Measurements from ENCODE around the gene PTPRQ. TPM values are rescaled to one million over a fixed set of nuclear protein-coding genes. Genes with fewer than 3 reads are reported as not detected.

The PTPRQ gene, protein sequence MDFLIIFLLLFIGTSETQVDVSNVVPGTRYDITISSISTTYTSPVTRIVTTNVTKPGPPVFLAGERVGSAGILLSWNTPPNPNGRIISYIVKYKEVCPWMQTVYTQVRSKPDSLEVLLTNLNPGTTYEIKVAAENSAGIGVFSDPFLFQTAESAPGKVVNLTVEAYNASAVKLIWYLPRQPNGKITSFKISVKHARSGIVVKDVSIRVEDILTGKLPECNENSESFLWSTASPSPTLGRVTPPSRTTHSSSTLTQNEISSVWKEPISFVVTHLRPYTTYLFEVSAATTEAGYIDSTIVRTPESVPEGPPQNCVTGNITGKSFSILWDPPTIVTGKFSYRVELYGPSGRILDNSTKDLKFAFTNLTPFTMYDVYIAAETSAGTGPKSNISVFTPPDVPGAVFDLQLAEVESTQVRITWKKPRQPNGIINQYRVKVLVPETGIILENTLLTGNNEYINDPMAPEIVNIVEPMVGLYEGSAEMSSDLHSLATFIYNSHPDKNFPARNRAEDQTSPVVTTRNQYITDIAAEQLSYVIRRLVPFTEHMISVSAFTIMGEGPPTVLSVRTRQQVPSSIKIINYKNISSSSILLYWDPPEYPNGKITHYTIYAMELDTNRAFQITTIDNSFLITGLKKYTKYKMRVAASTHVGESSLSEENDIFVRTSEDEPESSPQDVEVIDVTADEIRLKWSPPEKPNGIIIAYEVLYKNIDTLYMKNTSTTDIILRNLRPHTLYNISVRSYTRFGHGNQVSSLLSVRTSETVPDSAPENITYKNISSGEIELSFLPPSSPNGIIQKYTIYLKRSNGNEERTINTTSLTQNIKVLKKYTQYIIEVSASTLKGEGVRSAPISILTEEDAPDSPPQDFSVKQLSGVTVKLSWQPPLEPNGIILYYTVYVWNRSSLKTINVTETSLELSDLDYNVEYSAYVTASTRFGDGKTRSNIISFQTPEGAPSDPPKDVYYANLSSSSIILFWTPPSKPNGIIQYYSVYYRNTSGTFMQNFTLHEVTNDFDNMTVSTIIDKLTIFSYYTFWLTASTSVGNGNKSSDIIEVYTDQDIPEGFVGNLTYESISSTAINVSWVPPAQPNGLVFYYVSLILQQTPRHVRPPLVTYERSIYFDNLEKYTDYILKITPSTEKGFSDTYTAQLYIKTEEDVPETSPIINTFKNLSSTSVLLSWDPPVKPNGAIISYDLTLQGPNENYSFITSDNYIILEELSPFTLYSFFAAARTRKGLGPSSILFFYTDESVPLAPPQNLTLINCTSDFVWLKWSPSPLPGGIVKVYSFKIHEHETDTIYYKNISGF (N-terminal part only)
- total RNA-seq = not detected

DNA sequence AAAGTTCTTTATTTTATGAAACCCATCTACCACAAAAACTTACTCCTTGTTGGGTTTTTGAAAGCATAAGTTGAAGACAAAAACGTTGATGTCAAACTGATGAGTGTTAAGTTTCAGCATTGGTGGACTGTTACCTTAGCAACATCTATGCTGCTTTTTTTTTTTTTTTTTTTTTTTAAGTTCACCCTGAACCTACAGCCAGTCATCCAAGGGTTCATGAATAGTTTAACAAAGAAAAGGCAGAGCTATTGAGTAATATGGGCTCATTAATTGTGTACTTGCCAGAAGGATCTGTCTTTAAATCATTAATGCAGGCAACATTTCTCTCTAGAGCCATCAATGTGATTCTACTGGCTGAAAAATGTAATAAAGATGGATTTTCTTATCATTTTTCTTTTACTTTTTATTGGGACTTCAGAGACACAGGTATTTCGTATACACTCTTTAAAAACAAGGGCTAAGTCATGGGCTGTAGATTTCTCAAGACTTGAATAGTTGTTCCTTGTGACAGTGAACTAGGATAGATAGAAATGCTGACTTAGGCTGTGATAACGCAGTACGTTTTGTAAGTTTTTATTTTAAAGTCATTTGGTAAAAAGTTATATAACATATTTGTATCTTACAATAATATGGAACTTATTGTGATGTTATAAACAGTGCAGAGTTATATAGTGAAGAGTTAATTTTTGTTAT lies at the start of gene PTPRQ:
TSS of gene PTPRQ (plus strand) at position 262 of the 693 bp plus-strand sequence. CDS start at position 373, 111 bp downstream.
- CTCF ChIA-PET = no interaction called here
- POLR2A ChIA-PET = no interaction called here

DNA sequence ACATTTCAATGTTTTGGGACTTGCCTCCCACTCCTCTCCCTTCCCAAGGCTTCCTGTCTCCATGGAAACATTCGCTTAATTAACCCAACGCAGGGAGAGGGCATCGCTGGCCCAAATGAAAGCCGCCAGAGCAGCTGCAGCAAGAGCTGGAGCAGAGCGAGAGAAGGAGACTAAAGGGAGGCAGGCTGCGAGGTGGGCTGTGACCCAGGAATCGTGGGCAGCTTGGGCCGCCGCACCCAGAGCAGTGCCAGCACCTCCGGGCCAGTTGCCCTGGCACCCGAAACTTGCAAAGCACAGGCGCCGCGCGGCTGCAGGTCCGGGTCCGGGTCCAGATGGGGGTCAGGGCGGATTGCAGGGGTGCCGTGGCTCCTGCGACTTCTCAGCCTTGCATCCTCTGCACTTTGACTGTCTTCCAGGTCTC lies 43.5 kb upstream of the PTPRQ start:
- ChIA-PET CTCF (no interaction called here), POLR2A (no interaction called here)

GRCh38 chr12:80401191-80401590 lies 42.8 kb upstream of the PTPRQ start:
- CTCF ChIA-PET = no interaction called here
- POLR2A ChIA-PET = no interaction called here

DNA sequence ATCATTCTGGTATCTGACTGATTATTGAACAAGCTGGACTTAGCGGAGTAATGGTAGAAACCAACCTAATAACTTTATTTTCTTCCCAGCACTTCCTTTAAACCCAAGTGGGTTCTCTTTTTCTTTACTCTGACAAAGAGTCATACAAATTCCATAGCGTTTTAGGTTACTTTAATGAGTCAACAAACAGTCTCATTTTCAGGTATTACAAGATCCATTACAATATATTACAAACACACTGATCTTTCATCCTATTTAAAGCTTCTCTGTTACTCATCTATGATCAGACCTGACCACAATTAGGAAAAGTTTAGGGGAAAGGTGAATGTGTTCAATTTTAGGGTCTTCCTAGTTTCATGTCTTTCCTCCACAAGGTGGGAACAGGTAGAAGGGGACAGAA lies 39.4 kb upstream of the PTPRQ start:
- ChIA-PET POLR2A (no interaction called here), CTCF (no interaction called here)

DNA sequence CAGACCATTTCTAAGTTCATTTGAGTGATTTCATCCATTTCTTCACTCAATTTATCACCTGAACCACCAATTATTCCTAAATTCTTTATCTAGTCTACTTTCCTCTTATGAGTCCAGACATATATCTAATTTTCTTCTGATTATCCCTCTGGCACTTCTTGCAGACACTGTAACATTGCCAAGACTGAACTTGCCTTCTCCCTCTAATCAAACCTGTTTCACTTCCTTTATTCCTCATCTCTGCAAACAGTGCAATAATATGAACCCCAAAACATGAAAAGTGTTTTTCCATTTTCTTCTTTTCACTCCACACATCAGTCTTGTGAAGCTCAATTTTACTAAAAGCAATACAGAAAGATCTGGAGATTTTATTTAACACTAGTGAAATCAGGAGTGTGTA lies 37.8 kb upstream of the PTPRQ start:
- CTCF ChIA-PET = no interaction called here

DNA sequence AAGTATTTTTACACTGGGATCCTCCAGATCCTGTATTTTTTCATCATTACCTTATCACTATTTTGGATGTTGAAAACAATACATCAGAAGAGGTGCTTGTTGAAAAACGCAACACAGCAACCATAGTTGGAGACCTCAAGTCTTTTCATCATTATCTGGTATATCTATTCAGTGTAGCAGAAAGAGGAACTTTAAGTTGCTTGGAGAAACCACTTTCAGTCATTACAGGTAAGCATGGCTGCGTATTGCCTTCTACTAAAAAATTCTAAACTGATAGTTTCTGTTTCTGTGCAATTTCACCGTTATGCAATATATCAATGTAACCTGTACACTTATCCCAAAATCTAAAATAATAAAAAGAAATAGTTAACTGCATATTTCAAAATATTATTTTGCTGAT lies 32.2 kb upstream of the PTPRQ start:
- CTCF ChIA-PET = no interaction called here
- POLR2A ChIA-PET = no interaction called here

More for the DNA sequence above, 37.8 kb upstream of the PTPRQ start:
- POLR2A ChIA-PET = no interaction called here

- ChIA-PET CTCF (no interaction called here), POLR2A (no interaction called here)
These were observed 31.6 kb upstream of the PTPRQ start for GRCh38 chr12:80412343-80412953.

DNA sequence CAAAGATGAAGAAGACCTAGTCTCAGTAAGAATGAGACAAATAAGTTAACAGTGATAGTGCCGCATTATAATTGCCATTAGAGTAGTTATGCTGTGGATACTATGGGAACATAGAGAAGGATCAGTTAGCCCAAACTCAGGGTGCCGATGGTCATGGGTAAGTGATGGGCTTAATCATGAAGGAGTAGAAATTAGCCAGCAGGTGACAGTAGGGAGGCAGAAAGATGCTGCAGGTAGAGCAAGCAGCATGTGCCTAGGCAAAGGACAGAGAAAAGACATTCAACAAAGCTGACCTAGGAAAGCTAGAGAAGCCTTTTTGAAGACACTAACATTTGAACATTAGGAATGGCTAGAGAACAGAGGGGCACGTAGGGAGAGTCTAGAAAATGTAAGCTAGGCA lies 30.6 kb upstream of the PTPRQ start:
- CTCF ChIA-PET = no interaction called here
- POLR2A ChIA-PET = no interaction called here

DNA sequence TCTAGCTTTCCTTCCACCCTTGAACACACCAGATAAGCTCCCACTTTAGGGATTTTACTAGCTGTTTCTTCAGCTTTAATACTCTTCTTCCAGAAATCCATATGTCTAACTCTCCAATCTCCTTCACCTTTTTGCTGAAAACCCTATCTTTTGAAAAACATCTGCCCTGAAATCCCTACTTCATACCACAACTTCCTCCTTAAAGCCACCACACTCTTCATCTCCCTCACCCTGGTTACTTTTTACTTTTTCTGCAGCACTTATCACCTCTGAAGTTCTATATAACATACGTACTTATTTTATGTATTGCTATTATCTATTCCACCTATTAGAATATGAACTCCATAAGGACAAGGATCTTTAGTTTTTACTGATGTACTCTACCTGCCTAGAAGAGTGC lies 28.6 kb upstream of the PTPRQ start:
- CTCF ChIA-PET = no interaction called here
- POLR2A ChIA-PET = no interaction called here

- POLR2A ChIA-PET = no interaction called here
- CTCF ChIA-PET = no interaction called here
These were observed 24.4 kb upstream of the PTPRQ start for GRCh38 chr12:80419644-80420043.

DNA sequence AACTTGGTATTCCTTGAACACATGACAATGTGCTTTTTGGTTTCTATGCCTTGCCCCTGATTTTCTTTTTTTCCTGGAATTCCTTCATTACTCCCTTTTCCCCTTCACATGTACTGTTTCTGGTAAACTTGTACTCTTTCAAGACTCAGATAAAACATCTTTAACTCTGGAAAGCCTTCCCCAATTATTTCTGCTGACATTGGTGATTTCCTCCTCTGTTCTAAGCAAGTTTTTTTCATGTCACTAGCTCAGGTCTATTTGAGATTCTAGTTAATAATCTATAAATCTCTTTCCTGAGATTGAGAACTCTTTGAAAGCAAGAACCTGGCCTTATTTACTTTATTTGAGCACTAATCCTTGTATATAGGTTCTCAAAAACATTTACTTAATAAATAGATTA lies 24.0 kb upstream of the PTPRQ start:
- POLR2A ChIA-PET = no interaction called here

GRCh38 chr12:80422550-80422949 lies 21.5 kb upstream of the PTPRQ start:
- ChIA-PET CTCF (no interaction called here), POLR2A (no interaction called here)

More for the DNA sequence above, 24.0 kb upstream of the PTPRQ start:
- CTCF ChIA-PET = no interaction called here

DNA sequence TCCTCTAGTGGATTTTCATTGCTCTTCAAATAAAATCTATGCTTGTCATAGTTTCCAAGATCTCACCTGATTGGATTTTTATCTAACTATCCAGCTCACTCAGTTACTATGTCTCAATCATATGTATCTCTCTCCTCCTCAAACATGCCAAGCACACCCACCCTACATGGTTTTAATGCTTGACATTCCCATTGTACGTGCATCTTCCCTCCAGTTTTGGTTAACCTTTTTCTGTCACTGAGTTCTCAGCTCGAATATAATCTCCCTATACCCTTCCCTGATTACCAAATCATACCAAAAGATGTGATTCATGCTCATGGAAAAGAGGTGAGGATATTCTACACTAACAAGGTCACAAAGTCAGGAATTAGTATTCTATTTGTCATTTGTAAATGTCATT lies 12.0 kb upstream of the PTPRQ start:
- POLR2A ChIA-PET = no interaction called here
- CTCF ChIA-PET = no interaction called here

DNA sequence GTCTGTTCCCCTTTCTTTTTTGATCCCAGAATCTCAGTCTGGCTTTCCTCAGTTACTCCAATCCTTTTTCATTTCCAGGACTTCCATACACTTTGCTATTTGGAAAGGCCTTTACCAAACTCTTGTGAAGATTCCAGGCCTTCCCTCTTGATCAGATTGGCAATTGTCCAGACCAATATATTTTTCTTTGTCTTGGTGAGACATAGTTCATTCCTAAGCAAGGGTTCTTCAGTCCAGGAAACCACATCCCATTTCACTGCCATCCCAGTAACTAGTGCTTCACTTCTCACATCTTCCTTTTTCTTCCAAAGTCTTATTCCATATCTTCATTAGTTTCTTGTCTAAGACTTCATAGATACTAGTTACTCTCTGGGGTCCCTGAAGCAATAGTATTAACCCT lies 2.1 kb upstream of the PTPRQ start:
- POLR2A ChIA-PET = no interaction called here
- CTCF ChIA-PET = no interaction called here

- ChIA-PET POLR2A (no interaction called here), CTCF (no interaction called here)
These were observed 1.4 kb upstream of the PTPRQ start for GRCh38 chr12:80442426-80443222.

- ChIA-PET CTCF (no interaction called here), POLR2A (no interaction called here)
These were observed 1.2 kb downstream of the PTPRQ start for GRCh38 chr12:80445083-80445793.

- ChIA-PET CTCF (no interaction called here), POLR2A (no interaction called here)
These were observed 12.5 kb downstream of the PTPRQ start for GRCh38 chr12:80456513-80456912.

DNA sequence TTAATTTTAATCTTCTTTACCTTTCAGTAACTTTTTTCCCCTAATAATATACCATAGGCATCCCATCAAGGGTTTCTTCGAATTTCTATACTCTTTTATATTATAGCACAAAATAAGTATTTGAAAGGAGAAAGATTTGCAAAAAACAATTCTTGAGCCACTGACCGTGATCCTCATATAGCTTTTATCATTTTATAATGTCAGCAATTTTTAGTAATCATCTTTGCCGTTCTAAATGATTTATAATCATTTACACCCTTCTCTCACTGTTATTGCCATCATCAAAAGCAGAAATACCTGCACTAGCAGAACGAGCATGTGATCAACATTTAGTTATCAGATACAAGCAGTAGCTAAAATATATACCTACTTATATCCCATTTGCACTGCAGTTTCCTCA lies 16.9 kb downstream of the PTPRQ start:
- POLR2A ChIA-PET = no interaction called here
- CTCF ChIA-PET = interaction anchor here (0.6 kb wide), 1 partner anchor 177 kb away, joined by 3 read pairs; no protein-coding TSS in a partner anchor
